Heart left ventricle (tissue), 13 donors: ENCODE data around the gene TDRD1.

Experiments
- POLR2A ChIP-seq, 2 donors: fragments of 450-650 bp; IDR thresholded peaks; one replicate each; pipeline ENCODE4 v1.6.1; 2017; ENCODE audit warnings: antibody characterized with exemption in 2 of 2, mild to moderate bottlenecking in 2 of 2, moderate library complexity in 2 of 2
- TF ChIP-seq, protein P1 (sequence below), 12 donors: fragments of 200-600 bp; sonication (generic) in 4 of 12; IDR thresholded peaks; one replicate each; pipeline versions ENCODE4 v1.5.0 to v1.8.0; 2018 to 2022; ENCODE audit warnings: antibody characterized with exemption in 12 of 12, mild to moderate bottlenecking in 5 of 12
- donor health status: ischemic (EF 13 %, LVEDD 7.1; RV severe dilation, severe dysfunction).
- donor health status: DM: no; HTN: yes; CAD: no.
- donor health status: DM: no; HTN: no; CAD: no.
- donor health status: ischemic (EF 25% LVEDD 6.9; RV normal size, moderate dysfunction).
- donor health status: ischemic (EF 25% LVEDD 5.7; RV mildly dilated, moderate dysfunction).
- donor health status: ischemic (EF 35%, LVEDD 5.7; RV mildly dilated, moderate dysfunction).
- donor health status: nonischemic (EF 11% LVEDD 7.7; RV severe dilation, severe dysfunction).
- donor health status: DM: yes; HTN: yes; CAD: no.
- donor health status: PGD.
- donor health status: ischemic (EF 29% LVEDD 5.4; RV normal size, mild dysfunction).
- donor health status: nonischemic (EF 23%, LVEDD 6.1; RV moderate dilation, normal function).

DNA sequence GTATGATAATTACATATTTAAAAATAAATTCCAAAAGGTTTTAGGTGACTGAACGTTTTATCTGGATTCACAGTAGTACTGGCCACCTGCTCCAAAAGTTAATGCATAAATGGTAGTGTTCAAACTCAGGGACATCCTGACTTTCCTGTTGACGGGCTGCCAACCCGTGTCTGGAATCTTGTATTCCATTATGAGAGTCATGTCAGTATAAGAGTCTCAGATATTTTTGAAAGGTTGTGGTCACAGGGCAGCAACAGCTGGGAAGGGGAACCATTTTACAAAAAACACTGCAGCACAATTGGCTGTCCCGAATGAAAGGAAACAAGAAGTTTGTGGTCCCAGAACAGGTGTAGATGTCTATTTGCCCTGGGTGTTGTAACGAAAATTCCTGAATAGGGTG, 2.8 kb downstream of the TDRD1 start:
- TF ChIP-seq, protein P1, sequence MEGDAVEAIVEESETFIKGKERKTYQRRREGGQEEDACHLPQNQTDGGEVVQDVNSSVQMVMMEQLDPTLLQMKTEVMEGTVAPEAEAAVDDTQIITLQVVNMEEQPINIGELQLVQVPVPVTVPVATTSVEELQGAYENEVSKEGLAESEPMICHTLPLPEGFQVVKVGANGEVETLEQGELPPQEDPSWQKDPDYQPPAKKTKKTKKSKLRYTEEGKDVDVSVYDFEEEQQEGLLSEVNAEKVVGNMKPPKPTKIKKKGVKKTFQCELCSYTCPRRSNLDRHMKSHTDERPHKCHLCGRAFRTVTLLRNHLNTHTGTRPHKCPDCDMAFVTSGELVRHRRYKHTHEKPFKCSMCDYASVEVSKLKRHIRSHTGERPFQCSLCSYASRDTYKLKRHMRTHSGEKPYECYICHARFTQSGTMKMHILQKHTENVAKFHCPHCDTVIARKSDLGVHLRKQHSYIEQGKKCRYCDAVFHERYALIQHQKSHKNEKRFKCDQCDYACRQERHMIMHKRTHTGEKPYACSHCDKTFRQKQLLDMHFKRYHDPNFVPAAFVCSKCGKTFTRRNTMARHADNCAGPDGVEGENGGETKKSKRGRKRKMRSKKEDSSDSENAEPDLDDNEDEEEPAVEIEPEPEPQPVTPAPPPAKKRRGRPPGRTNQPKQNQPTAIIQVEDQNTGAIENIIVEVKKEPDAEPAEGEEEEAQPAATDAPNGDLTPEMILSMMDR (IDR thresholded peaks at IDR 0.05): no peak
- no peak for TF ChIP-seq POLR2A (IDR thresholded peaks at IDR 0.05)
